GM18951 (cell line): Measurements from ENCODE around the gene PKD1.

Experiments used
- POLR2A ChIP-seq: IDR thresholded peaks from 4 replicates; pipeline ENCODE4 v1.6.1; 2011; ENCODE audit warnings: mild to moderate bottlenecking; ENCODE audit not compliant: insufficient read length, insufficient read depth; ENCODE audit errors: extremely low read depth
- in situ Hi-C: fragments of 300-500 bp; cut with MboI; formaldehyde crosslinking; loops from one replicate; pipeline ENCODE4 v1.12.0; 2022; ENCODE audit warnings: low sequenced_read_pairs, mixed read lengths, inconsistent platforms; ENCODE audit not compliant: unreplicated experiment

PKD1 gene

DNA sequence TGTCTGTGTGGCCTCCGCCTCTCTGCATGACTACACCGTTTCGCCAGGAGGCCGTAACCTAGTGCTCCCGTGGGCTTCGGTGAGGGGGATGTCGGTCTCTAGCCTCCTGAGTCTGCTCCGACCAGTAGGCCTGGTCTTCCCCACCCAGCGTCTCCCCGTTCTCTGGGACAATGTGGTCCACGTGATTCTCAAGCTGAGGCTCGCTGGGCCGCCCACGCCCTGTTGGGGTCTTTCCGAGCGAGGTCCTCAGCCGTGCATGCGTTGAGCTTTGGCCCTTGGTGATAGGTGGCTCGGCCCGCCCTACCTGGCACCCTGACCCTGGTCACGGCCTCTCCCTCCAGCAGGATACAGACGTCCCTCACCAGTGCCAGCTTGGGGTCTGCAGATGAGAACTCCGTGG lies 57.0 kb downstream of the PKD1 start:
- no peak for TF ChIP-seq POLR2A
- in situ Hi-C loops: no loop called here

DNA sequence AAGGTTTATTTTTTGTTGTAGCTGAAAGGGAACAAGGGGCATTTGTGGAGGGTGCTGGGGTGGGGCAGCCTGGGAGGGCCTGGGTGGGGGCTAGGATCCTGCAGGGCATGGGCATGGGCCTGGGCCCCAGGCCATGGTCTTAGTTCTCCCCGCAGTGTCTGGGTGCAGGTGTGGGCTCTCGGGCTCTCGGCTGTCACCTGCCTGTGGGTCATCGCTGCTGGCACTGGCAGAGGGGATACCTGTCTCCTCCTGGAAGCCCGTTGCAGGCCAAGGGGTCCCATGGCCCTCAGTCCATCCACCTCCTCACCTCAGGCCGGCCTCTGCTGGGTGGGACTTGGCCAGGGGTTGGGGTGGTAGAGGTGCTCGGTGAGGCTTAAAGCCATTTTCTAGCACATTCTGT lies 57.6 kb downstream of the PKD1 start:
- in situ Hi-C loops: no loop called here
- no peak for TF ChIP-seq POLR2A

DNA sequence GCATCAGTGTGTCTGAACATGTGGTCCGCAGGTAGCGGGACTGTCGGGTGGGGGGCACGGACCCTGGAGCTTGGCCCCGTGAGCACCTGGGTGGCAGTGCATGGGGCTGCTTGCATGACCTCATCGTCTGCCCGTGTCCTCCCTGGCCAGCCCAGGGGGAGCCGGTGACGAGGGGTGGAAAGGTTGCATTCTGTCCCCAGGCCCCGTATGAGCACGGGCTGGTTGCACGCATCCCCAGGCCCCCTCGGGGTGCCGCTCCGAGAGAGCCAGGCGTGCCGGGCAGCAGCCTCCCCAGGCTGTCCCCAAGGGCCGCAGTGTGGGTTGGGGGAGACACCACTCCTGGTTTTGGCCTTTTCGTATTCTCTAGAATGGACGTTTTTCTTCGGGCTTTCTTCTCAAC lies 58.0 kb downstream of the PKD1 start:
- no peak for TF ChIP-seq POLR2A
- in situ Hi-C loops: no loop called here

- in situ Hi-C loops: no loop called here
- TF ChIP-seq POLR2A: no peak
Measured at GRCh38 chr16:2077016-2077415, 58.7 kb downstream of the PKD1 start.

GRCh38 chr16:2076072-2076865 lies 59.4 kb downstream of the PKD1 start:
- in situ Hi-C loops: no loop called here
- no peak for TF ChIP-seq POLR2A

GRCh38 chr16:2075631-2076030 lies 60.1 kb downstream of the PKD1 start:
- no peak for TF ChIP-seq POLR2A
- in situ Hi-C loops: no loop called here

- in situ Hi-C loops: no loop called here
- TF ChIP-seq POLR2A: no peak
Measured at GRCh38 chr16:2074071-2074470, 61.6 kb downstream of the PKD1 start.

DNA sequence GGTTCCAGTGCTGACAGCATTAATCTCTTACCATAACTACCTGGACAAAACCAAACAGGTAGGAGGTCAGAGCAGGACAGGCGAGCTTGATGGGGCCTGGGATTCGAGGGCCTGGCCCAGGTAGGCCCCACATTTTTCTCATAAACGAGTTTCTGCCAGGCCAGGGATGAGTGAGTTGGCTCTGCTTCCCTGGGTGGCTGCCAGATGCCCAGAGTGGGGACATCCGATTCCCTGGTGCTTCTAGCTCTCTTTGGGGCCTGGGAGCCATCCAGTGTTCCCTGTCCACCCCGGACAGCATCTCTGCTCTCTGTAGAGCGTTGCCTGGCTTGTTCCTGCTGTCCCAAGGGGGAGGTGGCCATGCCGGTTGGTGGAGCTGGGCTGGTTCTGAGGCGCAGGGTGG lies 62.8 kb downstream of the PKD1 start:
- in situ Hi-C loops: no loop called here
- no peak for TF ChIP-seq POLR2A

GRCh38 chr16:2071454-2072202 lies 64.1 kb downstream of the PKD1 start:
- in situ Hi-C loops: no loop called here

GRCh38 chr16:2070576-2071453 lies 64.9 kb downstream of the PKD1 start:
- TF ChIP-seq POLR2A: no peak
- in situ Hi-C loops: no loop called here

More at GRCh38 chr16:2071454-2072202, 64.1 kb downstream of the PKD1 start:
- no peak for TF ChIP-seq POLR2A

- TF ChIP-seq POLR2A: no peak
- in situ Hi-C loops: no loop called here
Measured at GRCh38 chr16:2066139-2066538, 69.6 kb downstream of the PKD1 start.

GRCh38 chr16:2064368-2064945 lies 71.2 kb downstream of the PKD1 start:
- in situ Hi-C loops: no loop called here
- no peak for TF ChIP-seq POLR2A

DNA sequence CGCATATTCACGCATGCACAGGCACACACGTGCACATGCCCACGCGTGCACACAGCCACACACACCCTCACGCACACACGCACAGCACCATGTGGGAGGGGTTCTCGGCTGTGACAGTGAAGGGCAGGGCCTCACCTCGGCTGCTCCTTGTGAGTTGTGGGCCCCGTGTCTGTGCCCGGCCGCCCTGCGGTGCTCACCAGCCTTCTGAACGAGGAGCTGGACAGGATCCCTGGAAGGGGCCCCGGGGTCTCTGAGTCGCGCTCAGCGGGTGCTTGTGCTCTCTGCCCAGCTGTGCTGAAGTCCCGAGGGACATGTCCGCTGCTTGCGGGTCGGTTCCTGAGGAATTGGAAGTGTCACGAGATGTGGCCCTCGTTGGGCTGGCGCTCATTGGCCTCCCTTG lies 71.8 kb downstream of the PKD1 start:
- in situ Hi-C loops: no loop called here
- TF ChIP-seq POLR2A: no peak
